ENCODE results near the gene PIGQ.

GRCh38 chr16:632486-633335 is 62.9 kb downstream of the PIGQ start:
- TF ChIP-seq CTCF (conservative IDR thresholded peaks at IDR 0.05) (no peak), EZH2 (IDR thresholded peaks at IDR 0.05; ENCODE audit: low read depth) (no peak)

Measured in PC-9 (cell line).